Spleen (tissue), 11 donors: ENCODE results near the gene ZBTB8OS. TPM values are rescaled to one million over a fixed set of nuclear protein-coding genes. Genes with fewer than 3 reads are reported as not detected.

Experiments
- DNase-seq: peaks from one replicate; pipeline ENCODE4 v3.0.0-alpha.2; 2020
- H3K27ac ChIP-seq, 8 donors: fragments of 200-600 bp; sonication (generic) in 7 of 8; 1 replicate in 4 of 8; 2 replicates in 4 of 8; pipeline versions ENCODE4 v1.5.0 to v1.8.0; 2016 to 2021; ENCODE audit warnings: inconsistent platforms in 4 of 8, mild to moderate bottlenecking in 4 of 8, moderate library complexity in 1 of 8
- H3K27me3 ChIP-seq, 7 donors: fragments of 200-600 bp; sonication (generic) in 6 of 7; replicated peaks in 1 of 7; 1 replicate in 4 of 7; 2 replicates in 3 of 7; pipeline versions ENCODE4 v1.5.0 to v1.8.0; 2016 to 2021; ENCODE audit warnings: inconsistent platforms in 3 of 7, mild to moderate bottlenecking in 1 of 7
- H3K36me3 ChIP-seq, 6 donors: fragments of 200-600 bp; sonication (generic) in 5 of 6; 1 replicate in 4 of 6; 2 replicates in 2 of 6; pipeline versions ENCODE4 v1.5.0 to v1.8.0; 2016 to 2021; ENCODE audit warnings: inconsistent platforms in 2 of 6
- H3K4me1 ChIP-seq, 6 donors: fragments of 200-600 bp; sonication (generic) in 5 of 6; 1 replicate in 3 of 6; 2 replicates in 3 of 6; pipeline versions ENCODE4 v1.5.0 to v1.8.0; 2016 to 2021; ENCODE audit warnings: inconsistent platforms in 3 of 6
- H3K4me3 ChIP-seq, 8 donors: fragments of 200-600 bp; sonication (generic) in 7 of 8; 1 replicate in 4 of 8; 2 replicates in 4 of 8; pipeline versions ENCODE4 v1.5.0 to v1.8.0; 2016 to 2021; ENCODE audit warnings: inconsistent platforms in 4 of 8, mild to moderate bottlenecking in 4 of 8, moderate library complexity in 2 of 8
- H3K9me3 ChIP-seq, 8 donors: fragments of 200-600 bp; sonication (generic) in 7 of 8; 1 replicate in 4 of 8; 2 replicates in 4 of 8; pipeline versions ENCODE4 v1.5.0 to v1.8.0; 2016 to 2021; ENCODE audit warnings: inconsistent platforms in 4 of 8
- CTCF ChIP-seq, 11 experiments: fragments of 200-600 bp in 7 of 11; fragments of 450-650 bp in 4 of 11; sonication (generic) in 4 of 11; IDR thresholded peaks in 8 of 11; conservative IDR thresholded peaks in 3 of 11; 1 replicate in 7 of 11; 2 replicates in 4 of 11; pipeline versions ENCODE4 v1.4.0 to v1.8.0; 2016 to 2021; ENCODE audit warnings: antibody characterized with exemption in 11 of 11, inconsistent platforms in 4 of 11, mild to moderate bottlenecking in 1 of 11
- POLR2A ChIP-seq, 3 donors: fragments of 450-650 bp; IDR thresholded peaks; one replicate each; pipeline ENCODE4 v1.5.1; 2017; ENCODE audit warnings: antibody characterized with exemption in 3 of 3, mild to moderate bottlenecking in 1 of 3
- POLR2AphosphoS5 ChIP-seq, 3 donors: sonication (generic); formaldehyde crosslinking; IDR thresholded peaks; one replicate each; pipeline ENCODE4 v1.5.1; 2017; ENCODE audit warnings: antibody characterized with exemption in 3 of 3
- WGBS, 5 donors: extraction: QIAGEN DNeasy Blood & Tissue Kit in 3 of 5; methylation state at CpG; one replicate each; pipeline versions ENCODE4 v1.1.5 to v1.1.7; 2013 to 2018; 5-methylcytosine and 5-hydroxymethylcytosine counted together
- intact Hi-C: fragments of 100-400 bp; cut with DNase I; formaldehyde crosslinking; loops from one replicate; pipeline ENCODE4 v1.15.0; 2023; ENCODE audit warnings: low total_unique reads
- polyA plus RNA-seq, 3 donors: library from polyadenylated mRNA; stranded (reverse); fragments of 200-250 nt; gene quantifications; one replicate each; pipeline ENCODE4 v1.2.1, GENCODE V29; 2013
- small RNA-seq, 4 donors: library from RNA; depleted of rRNA; stranded (forward); fragments of <200 nt; gene quantifications; one replicate each; pipeline ENCODE3, GENCODE V24; 2016
- total RNA-seq, 7 donors: library from RNA; depleted of rRNA in 3 of 7; stranded (reverse); fragments of >200 nt in 3 of 7; fragmentation: NEBNext Ultra II Directional in 4 of 7; extraction: Animal tissue kit (Norgen Biotek cat#: 25700) in 4 of 7; gene quantifications; one replicate each; pipeline versions ENCODE4 v1.1.0 to v1.2.1, GENCODE V29; 2016 to 2021
- donor health status: healthy with polysubstance abuse.
- donor health status: DM: no; HTN: no; CAD: no; lungs with moderate emphysema.
- donor health status: DM: no; HTN: no; CAD: no.
- donor health status: Bipolar disorder and iron deficiency.
- donor health status: healthy.
- donor health status: DM: no; HTN: no; CAD: no.
- donor health status: DM: yes; HTN: yes; CAD: no.

The ZBTB8OS gene
- total and polyA plus RNA-seq, 10 donors: 26.7 to 70.5 (median 40.3) TPM

- Histone ChIP-seq H3K27ac (no peak overlapping the region), H3K4me3 (no peak overlapping the region), H3K36me3 (no peaks in the 10 kb centered on the region), H3K27me3 (no peaks in the 10 kb centered on the region), H3K4me1 (no peaks in the 10 kb centered on the region), H3K9me3 (no peaks in the 10 kb centered on the region)
- intact Hi-C loops: no loop called here
- TF ChIP-seq POLR2AphosphoS5 (IDR thresholded peaks at IDR 0.05) (no peak), CTCF (IDR thresholded peaks at IDR 0.05 in 8 of 11, conservative IDR thresholded peaks at IDR 0.05 in 3 of 11) (no peak), POLR2A (IDR thresholded peaks at IDR 0.05) (no peak)
- no peak for DNase-seq
- WGBS, 5 donors: 84 to 93% (median 91%) methylated on average over 10 of the region's 10 CpGs
Measured at GRCh38 chr1:32580348-32581017, 69.9 kb downstream of the ZBTB8OS start.

Small RNAs within 50 kb of the gene (small RNA-seq; reads per million reads assigned to genes)
- gene RF00019: 0 reads per million in 4 donors

Other genes with a start within 250 kb of the ZBTB8OS start
- not detected for gene ZBTB8B, start 185.5 kb downstream of the ZBTB8OS start, total RNA-seq
- under 1 TPM in 1 of 3 donors, not detected in 2; under 0.01 TPM for gene ZBTB8B, start 185.5 kb downstream of the ZBTB8OS start, polyA plus RNA-seq
- gene ZBTB8A, start 111.1 kb downstream of the ZBTB8OS start, total RNA-seq: 1 to 10 TPM; 1.8 to 4.0 (median 2.8) TPM
- gene ZBTB8A, start 111.1 kb downstream of the ZBTB8OS start, polyA plus RNA-seq: under 1 TPM; 0.35 to 0.67 (median 0.62) TPM
- gene RBBP4, start 658 bp upstream of the ZBTB8OS start, total RNA-seq: 100 to 1,000 TPM; 122 to 181 (median 158) TPM
- gene RBBP4, start 658 bp upstream of the ZBTB8OS start, polyA plus RNA-seq: 10 to 100 TPM; 42.4 to 74.1 (median 61.0) TPM
- gene SYNC, start 52.2 kb upstream of the ZBTB8OS start, total RNA-seq: 1 to 10 TPM; 1.3 to 9.2 (median 6.5) TPM
- gene SYNC, start 52.2 kb upstream of the ZBTB8OS start, polyA plus RNA-seq: 1 to 10 TPM; 1.2 to 4.5 (median 1.7) TPM
- 100 to 1,000 TPM in 1 of 7 donors, 10 to 100 TPM in 6; 46.5 to 112 (median 60.2) TPM for gene YARS1, start 166.8 kb upstream of the ZBTB8OS start, total RNA-seq
- gene YARS1, start 166.8 kb upstream of the ZBTB8OS start, polyA plus RNA-seq: 10 to 100 TPM; 25.7 to 28.7 (median 27.8) TPM
- gene S100PBP, start 167.1 kb upstream of the ZBTB8OS start, total RNA-seq: 10 to 100 TPM; 44.1 to 76.3 (median 56.8) TPM
- 10 to 100 TPM; 15.5 to 25.8 (median 17.4) TPM for gene S100PBP, start 167.1 kb upstream of the ZBTB8OS start, polyA plus RNA-seq
- gene FNDC5, start 220.4 kb upstream of the ZBTB8OS start, total RNA-seq: not detected
- gene FNDC5, start 220.4 kb upstream of the ZBTB8OS start, polyA plus RNA-seq: under 1 TPM in 2 of 3 donors, not detected in 1; 0.30 TPM
- under 1 TPM in 1 of 7 donors, not detected in 6; 0.32 TPM for gene HPCA, start 235.9 kb upstream of the ZBTB8OS start, total RNA-seq
- under 1 TPM in 2 of 3 donors, not detected in 1; 0.29 to 0.33 TPM for gene HPCA, start 235.9 kb upstream of the ZBTB8OS start, polyA plus RNA-seq